Measurements from ENCODE around the gene SPECC1.

DNA sequence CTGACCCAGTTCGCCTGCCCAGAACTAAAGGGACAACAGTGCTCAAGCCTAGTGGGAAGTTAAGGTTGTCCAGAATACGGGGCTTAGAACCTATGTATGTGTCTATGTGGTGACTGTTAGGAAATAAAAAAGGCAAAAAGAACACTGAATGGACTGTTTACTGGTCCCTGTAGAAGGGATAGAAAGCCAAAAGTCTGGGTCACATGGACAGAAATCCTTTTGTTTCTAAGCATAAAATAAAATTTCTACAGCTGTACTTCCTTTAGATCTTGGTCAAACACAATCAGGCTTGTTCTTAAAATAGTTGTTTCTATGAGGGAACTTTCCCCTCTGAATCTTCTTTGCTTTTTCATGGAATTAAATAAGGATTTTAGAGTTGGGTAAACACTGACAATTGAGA lies 245.4 kb downstream of the SPECC1 start:
- TF ChIP-seq SIN3A (IDR thresholded peaks at IDR 0.05; ENCODE audit: low read depth, low read length) (no peak), POLR2A (IDR thresholded peaks at IDR 0.05; ENCODE audit: low read depth, low read length) (no peak), BMI1 (IDR thresholded peaks at IDR 0.05; ENCODE audit: borderline replicate concordance) (no peak), CHD1 (IDR thresholded peaks at IDR 0.05; ENCODE audit: low read depth, low read length) (no peak), SMAD1 (IDR thresholded peaks at IDR 0.05; ENCODE audit: low read depth, partially characterized antibody) (no peak), RCOR1 (conservative IDR thresholded peaks at IDR 0.05; ENCODE audit: low read depth, low read length) (no peak), IKZF1 (conservative IDR thresholded peaks at IDR 0.05) (no peak)
